ENCODE results near the gene NTRK3. TPM values are rescaled to one million over a fixed set of nuclear protein-coding genes. Genes with fewer than 3 reads are reported as not detected.

The NTRK3 gene
- total RNA-seq, 1 experiment from 2014 or later, result not detected

DNA sequence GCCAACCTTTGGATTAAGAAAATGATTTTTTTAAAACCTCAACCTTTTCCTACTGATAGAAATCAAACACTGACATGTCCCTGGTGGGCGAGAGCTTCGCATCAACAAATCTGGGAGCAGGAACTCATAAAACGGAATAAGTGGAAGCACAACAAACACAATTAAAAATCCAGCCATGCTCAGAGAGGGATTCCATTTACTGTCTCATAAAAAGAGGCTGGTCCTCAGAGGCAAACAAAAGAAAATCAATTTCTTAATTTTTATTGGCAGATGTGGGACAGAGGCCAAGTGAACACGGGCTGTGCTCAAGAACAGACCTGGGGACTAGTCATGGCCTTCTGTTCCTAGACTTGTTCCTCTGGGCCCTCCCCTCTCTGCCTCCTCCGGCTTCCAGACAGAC is 214.5 kb downstream of the NTRK3 start:
- intact Hi-C loops (cut with micrococcal nuclease; ENCODE audit: unreplicated experiment), result no loop called here

DNA sequence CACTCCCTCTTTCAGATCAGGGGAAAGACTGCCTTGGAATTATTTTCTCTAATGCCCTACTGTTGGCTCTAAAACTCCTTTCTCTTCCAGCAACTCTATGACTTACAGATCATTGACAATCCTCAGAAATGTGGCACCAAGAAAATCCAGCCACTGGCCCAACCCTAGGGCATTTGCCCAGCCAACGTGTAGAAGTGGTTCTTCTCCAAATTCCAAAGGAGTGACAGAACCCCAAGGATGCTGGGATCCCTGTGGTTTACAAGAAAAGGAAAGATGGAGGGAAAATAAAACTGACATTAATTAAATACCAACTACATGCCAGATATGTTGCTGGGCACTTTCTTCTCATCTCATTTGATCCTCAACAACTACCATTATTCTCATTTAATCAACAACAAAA is 216.0 kb downstream of the NTRK3 start:
- no peak overlapping the region for H3K4me3 ChIP-seq (ENCODE audit: low read depth, low read length)
- no peaks in the 10 kb centered on the region for H3K36me3 Mint-ChIP-seq (ENCODE audit: insufficient read depth, unreplicated experiment)
- no peak overlapping the region for H3K27ac Mint-ChIP-seq (ENCODE audit: unreplicated experiment)
- intact Hi-C loops (cut with micrococcal nuclease; ENCODE audit: unreplicated experiment), result no loop called here
- H3K27me3 ChIP-seq (replicated peaks; ENCODE audit: control insufficient read depth, insufficient read depth, low read length), result no peaks in the 10 kb centered on the region
- H3K4me1 ChIP-seq, result no peaks in the 10 kb centered on the region
- H3K4me3 Mint-ChIP-seq (ENCODE audit: unreplicated experiment), result no peak overlapping the region
- ChIA-PET POLR2A (no interaction called here), CTCF (no interaction called here)
- no peaks in the 10 kb centered on the region for H3K9me3 ChIP-seq
- TF ChIP-seq, protein P1, sequence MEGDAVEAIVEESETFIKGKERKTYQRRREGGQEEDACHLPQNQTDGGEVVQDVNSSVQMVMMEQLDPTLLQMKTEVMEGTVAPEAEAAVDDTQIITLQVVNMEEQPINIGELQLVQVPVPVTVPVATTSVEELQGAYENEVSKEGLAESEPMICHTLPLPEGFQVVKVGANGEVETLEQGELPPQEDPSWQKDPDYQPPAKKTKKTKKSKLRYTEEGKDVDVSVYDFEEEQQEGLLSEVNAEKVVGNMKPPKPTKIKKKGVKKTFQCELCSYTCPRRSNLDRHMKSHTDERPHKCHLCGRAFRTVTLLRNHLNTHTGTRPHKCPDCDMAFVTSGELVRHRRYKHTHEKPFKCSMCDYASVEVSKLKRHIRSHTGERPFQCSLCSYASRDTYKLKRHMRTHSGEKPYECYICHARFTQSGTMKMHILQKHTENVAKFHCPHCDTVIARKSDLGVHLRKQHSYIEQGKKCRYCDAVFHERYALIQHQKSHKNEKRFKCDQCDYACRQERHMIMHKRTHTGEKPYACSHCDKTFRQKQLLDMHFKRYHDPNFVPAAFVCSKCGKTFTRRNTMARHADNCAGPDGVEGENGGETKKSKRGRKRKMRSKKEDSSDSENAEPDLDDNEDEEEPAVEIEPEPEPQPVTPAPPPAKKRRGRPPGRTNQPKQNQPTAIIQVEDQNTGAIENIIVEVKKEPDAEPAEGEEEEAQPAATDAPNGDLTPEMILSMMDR (IDR thresholded peaks at IDR 0.05; ENCODE audit: insufficient read depth in 1 of 2, low read depth in 1 of 2, low read length in 1 of 2, severe bottlenecking in 1 of 2, unreplicated experiment in 1 of 2), result no peak
- H3K9me3 Mint-ChIP-seq (ENCODE audit: unreplicated experiment), result no peaks in the 10 kb centered on the region
- H3K36me3 ChIP-seq (ENCODE audit: control insufficient read depth, insufficient read depth, low read length), result no peaks in the 10 kb centered on the region
- BruUV-seq (replicated peaks), result no TSS peak
- H3K4me1 Mint-ChIP-seq (ENCODE audit: low read depth, unreplicated experiment), result no peaks in the 10 kb centered on the region
- DNase-seq, result no peak
- peaks cover 22% of the 10 kb centered on the region for H3K27me3 Mint-ChIP-seq (ENCODE audit: insufficient read depth, unreplicated experiment)

More for the DNA sequence above, 214.5 kb downstream of the NTRK3 start:
- Histone ChIP-seq H3K9me3 (no peaks in the 10 kb centered on the region), H3K27me3 (replicated peaks; ENCODE audit: control insufficient read depth, insufficient read depth, low read length) (no peaks in the 10 kb centered on the region), H3K36me3 (ENCODE audit: control insufficient read depth, insufficient read depth, low read length) (no peaks in the 10 kb centered on the region), H3K4me3 (ENCODE audit: low read depth, low read length) (no peak overlapping the region), H3K4me1 (no peaks in the 10 kb centered on the region)
- Mint-ChIP-seq H3K27ac (ENCODE audit: unreplicated experiment) (no peak overlapping the region), H3K4me1 (ENCODE audit: low read depth, unreplicated experiment) (no peaks in the 10 kb centered on the region), H3K9me3 (ENCODE audit: unreplicated experiment) (no peaks in the 10 kb centered on the region), H3K27me3 (ENCODE audit: insufficient read depth, unreplicated experiment) (peaks cover 13% of the 10 kb centered on the region), H3K4me3 (ENCODE audit: unreplicated experiment) (no peak overlapping the region), H3K36me3 (ENCODE audit: insufficient read depth, unreplicated experiment) (no peaks in the 10 kb centered on the region)
- TF ChIP-seq, protein P1 (IDR thresholded peaks at IDR 0.05; ENCODE audit: insufficient read depth in 1 of 2, low read depth in 1 of 2, low read length in 1 of 2, severe bottlenecking in 1 of 2, unreplicated experiment in 1 of 2), result no peak
- ChIA-PET CTCF (interaction anchor here (0.6 kb wide), 1 partner anchor 8 kb away, joined by 6 read pairs; no protein-coding TSS in a partner anchor), POLR2A (no interaction called here)
- BruUV-seq (replicated peaks), result no TSS peak
- no peak for DNase-seq

DNA sequence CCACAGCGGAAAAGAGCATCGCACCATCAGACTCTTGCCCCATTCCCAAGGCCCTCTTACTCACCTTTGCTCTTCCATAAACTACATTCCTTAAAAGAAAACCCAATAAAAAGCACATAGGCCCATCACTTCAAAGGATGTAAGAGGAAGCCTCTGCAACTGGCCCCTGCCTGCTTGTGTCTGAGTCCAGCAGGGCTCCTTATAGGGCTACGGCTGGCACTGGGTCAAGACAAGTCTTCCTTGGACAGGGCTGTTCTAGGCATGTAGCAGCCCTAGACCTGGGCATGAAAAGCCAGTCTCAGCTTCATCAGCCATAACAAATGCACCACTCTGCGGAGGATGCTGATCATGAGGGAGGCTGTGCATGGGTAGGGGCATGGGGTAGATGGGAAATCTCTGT is 218.3 kb downstream of the NTRK3 start:
- no peak overlapping the region for H3K4me3 Mint-ChIP-seq (ENCODE audit: unreplicated experiment)
- intact Hi-C loops (cut with micrococcal nuclease; ENCODE audit: unreplicated experiment), result no loop called here
- ChIA-PET CTCF (no interaction called here), POLR2A (no interaction called here)
- no peak for DNase-seq
- H3K4me1 ChIP-seq, result no peaks in the 10 kb centered on the region
- H3K27me3 ChIP-seq (replicated peaks; ENCODE audit: control insufficient read depth, insufficient read depth, low read length), result no peaks in the 10 kb centered on the region
- TF ChIP-seq, protein P1 (IDR thresholded peaks at IDR 0.05; ENCODE audit: insufficient read depth in 1 of 2, low read depth in 1 of 2, low read length in 1 of 2, severe bottlenecking in 1 of 2, unreplicated experiment in 1 of 2), result no peak
- H3K27ac Mint-ChIP-seq (ENCODE audit: unreplicated experiment), result no peak overlapping the region
- no peaks in the 10 kb centered on the region for H3K4me1 Mint-ChIP-seq (ENCODE audit: low read depth, unreplicated experiment)
- H3K9me3 ChIP-seq, result no peaks in the 10 kb centered on the region
- BruUV-seq (replicated peaks), result no TSS peak
- peaks cover 28% of the 10 kb centered on the region for H3K27me3 Mint-ChIP-seq (ENCODE audit: insufficient read depth, unreplicated experiment)
- no peaks in the 10 kb centered on the region for H3K36me3 Mint-ChIP-seq (ENCODE audit: insufficient read depth, unreplicated experiment)
- no peaks in the 10 kb centered on the region for H3K36me3 ChIP-seq (ENCODE audit: control insufficient read depth, insufficient read depth, low read length)
- no peaks in the 10 kb centered on the region for H3K9me3 Mint-ChIP-seq (ENCODE audit: unreplicated experiment)
- H3K4me3 ChIP-seq (ENCODE audit: low read depth, low read length), result no peak overlapping the region

Measured in Caco-2 (cell line).